Gastrocnemius medialis (tissue), 4 donors: ENCODE measurements around the gene SLC24A3. TPM values are rescaled to one million over a fixed set of nuclear protein-coding genes. Genes with fewer than 3 reads are reported as not detected.

Experiments used
- ATAC-seq, 2 donors: fragments of 150-250 bp; one replicate each; pipeline ENCODE4 v1.9.1; 2016
- DNase-seq, 2 donors: peaks; one replicate each; pipeline ENCODE4 v3.0.0-alpha.2; 2019
- H3K27ac ChIP-seq, 4 donors: fragments of 200-600 bp; sonication (generic); 1 replicate in 1 of 4; 2 replicates in 3 of 4; pipeline ENCODE4 v1.5.1; 2016 to 2018; ENCODE audit warnings: mild to moderate bottlenecking in 2 of 4, moderate library complexity in 1 of 4
- H3K27me3 ChIP-seq, 3 donors: fragments of 200-600 bp; sonication (generic) in 2 of 3; 1 replicate in 1 of 3; 2 replicates in 2 of 3; pipeline versions ENCODE4 v1.5.1 to v1.6.0; 2016 to 2019; ENCODE audit warnings: mild to moderate bottlenecking in 1 of 3, moderate library complexity in 1 of 3
- H3K36me3 ChIP-seq, 2 donors: fragments of 200-600 bp; sonication (generic) in 1 of 2; one replicate each; pipeline ENCODE4 v1.5.1; 2017 to 2018
- H3K4me1 ChIP-seq, 2 donors: fragments of 200-600 bp; sonication (generic) in 1 of 2; one replicate each; pipeline ENCODE4 v1.5.1; 2016 to 2017; ENCODE audit warnings: mild to moderate bottlenecking in 2 of 2
- H3K4me3 ChIP-seq, 4 donors: fragments of 200-600 bp; sonication (generic) in 3 of 4; 1 replicate in 1 of 4; 2 replicates in 3 of 4; pipeline ENCODE4 v1.5.1; 2016 to 2019; ENCODE audit warnings: mild to moderate bottlenecking in 2 of 4
- H3K9me3 ChIP-seq, 3 donors: fragments of 200-600 bp; sonication (generic) in 2 of 3; 1 replicate in 1 of 3; 2 replicates in 2 of 3; pipeline ENCODE4 v1.5.1; 2016 to 2019
- CTCF ChIP-seq, 5 experiments: fragments of 450-650 bp in 3 of 5; fragments of 200-600 bp in 2 of 5; sonication (generic) in 2 of 5; IDR thresholded peaks in 4 of 5; conservative IDR thresholded peaks in 1 of 5; 1 replicate in 4 of 5; 2 replicates in 1 of 5; pipeline ENCODE4 v1.5.1; 2016 to 2019; ENCODE audit warnings: antibody characterized with exemption in 5 of 5, mild to moderate bottlenecking in 3 of 5, moderate library complexity in 3 of 5
- POLR2A ChIP-seq, 2 donors: fragments of 450-650 bp; IDR thresholded peaks; one replicate each; pipeline ENCODE4 v1.6.1; 2017; ENCODE audit warnings: antibody characterized with exemption in 2 of 2, mild to moderate bottlenecking in 2 of 2, moderate library complexity in 2 of 2
- in situ Hi-C, 4 donors: fragments of 200-750 bp; cut with MboI; loops; one replicate each; pipeline versions ENCODE4 v1.15.0 to v1.8.0; 2017; ENCODE audit warnings: low sequenced_read_pairs in 4 of 4
- intact Hi-C: fragments of 100-400 bp; cut with DNase I; formaldehyde crosslinking; loops from one replicate; pipeline ENCODE4 v1.15.1; 2023; ENCODE audit warnings: low total_unique reads
- total RNA-seq, 4 donors: library from RNA; depleted of rRNA; stranded (reverse); fragments of >200 nt; gene quantifications; one replicate each; pipeline versions ENCODE4 v1.1.0 to v1.2.3, GENCODE V29; 2016

The SLC24A3 gene
- total RNA-seq, 4 donors from 2014 or later, result 3.3 to 7.8 (median 6.7) TPM

- Histone ChIP-seq H3K27me3 (no peaks in the 10 kb centered on the region), H3K27ac (no peak overlapping the region), H3K4me1 (peaks cover 0 to 4% of the 10 kb centered on the region in 2 donors), H3K36me3 (no peaks in the 10 kb centered on the region), H3K4me3 (no peak overlapping the region), H3K9me3 (no peaks in the 10 kb centered on the region)
- no peak for ATAC-seq
- in situ Hi-C loops (no loop called here), intact Hi-C loops (no loop called here)
- TF ChIP-seq POLR2A (IDR thresholded peaks at IDR 0.05), result no peak
- TF ChIP-seq CTCF (IDR thresholded peaks at IDR 0.05 in 4 of 5, conservative IDR thresholded peaks at IDR 0.05 in 1 of 5), result no peak
- no peak for DNase-seq
These were observed 207.0 kb downstream of the SLC24A3 start for GRCh38 chr20:19419396-19419795.

- no peak overlapping the region for H3K27ac ChIP-seq
- TF ChIP-seq CTCF (IDR thresholded peaks at IDR 0.05 in 4 of 5, conservative IDR thresholded peaks at IDR 0.05 in 1 of 5), result no peak
- no peak for TF ChIP-seq POLR2A (IDR thresholded peaks at IDR 0.05)
- no peaks in the 10 kb centered on the region for H3K36me3 ChIP-seq
- intact Hi-C loops, result no loop called here
- in situ Hi-C loops, result no loop called here
- H3K4me3 ChIP-seq, result no peak overlapping the region
- peaks cover 10 to 15% of the 10 kb centered on the region in 2 donors for H3K4me1 ChIP-seq
- no peaks in the 10 kb centered on the region for H3K9me3 ChIP-seq
- ATAC-seq (no peak), DNase-seq (no peak)
- H3K27me3 ChIP-seq, result no peaks in the 10 kb centered on the region
These were observed 210.9 kb downstream of the SLC24A3 start for GRCh38 chr20:19423097-19423899.

DNA sequence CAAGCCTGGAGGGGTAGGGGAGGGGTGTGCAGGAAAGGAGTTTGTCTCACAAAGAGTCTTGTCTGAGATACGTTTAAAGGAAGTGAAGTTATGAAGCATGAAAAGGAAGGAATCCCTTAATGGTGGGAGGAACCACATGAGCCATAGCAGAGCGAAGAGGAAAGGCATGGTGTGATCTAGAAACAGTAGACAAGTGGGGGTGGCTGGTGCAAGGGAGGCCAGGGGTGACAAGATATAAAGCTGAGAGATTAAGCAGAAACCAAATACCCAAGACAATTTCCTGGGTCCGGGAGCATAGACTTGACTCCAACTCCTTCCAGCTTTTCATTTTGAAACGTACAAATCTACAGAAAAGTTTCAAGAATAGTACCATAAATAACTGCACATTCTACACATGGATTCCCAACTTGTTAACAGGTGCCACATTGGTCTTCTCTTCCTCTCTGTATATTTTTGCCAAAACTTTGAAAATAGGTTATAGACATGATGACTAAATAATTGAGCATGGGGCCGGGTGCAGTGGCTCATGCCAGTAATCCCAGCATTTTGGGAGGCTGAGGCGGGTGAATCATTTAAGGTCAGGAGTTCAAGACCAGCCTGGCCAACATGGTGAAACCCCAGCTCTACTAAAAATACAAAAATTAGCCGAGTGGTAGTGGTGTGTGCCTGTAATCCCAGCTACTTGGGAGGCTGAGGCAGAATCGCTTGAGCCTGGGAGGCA, 211.6 kb downstream of the SLC24A3 start:
- TF ChIP-seq POLR2A (IDR thresholded peaks at IDR 0.05) (no peak), CTCF (IDR thresholded peaks at IDR 0.05 in 4 of 5, conservative IDR thresholded peaks at IDR 0.05 in 1 of 5) (no peak)
- H3K4me1 ChIP-seq, result peaks cover 15 to 16% of the 10 kb centered on the region in 2 donors
- no peaks in the 10 kb centered on the region for H3K27me3 ChIP-seq
- H3K27ac ChIP-seq, result no peak overlapping the region
- ATAC-seq (no peak), DNase-seq (no peak)
- intact Hi-C loops (no loop called here), in situ Hi-C loops (no loop called here)
- H3K9me3 ChIP-seq, result no peaks in the 10 kb centered on the region
- H3K36me3 ChIP-seq, result no peaks in the 10 kb centered on the region
- H3K4me3 ChIP-seq, result no peak overlapping the region

DNA sequence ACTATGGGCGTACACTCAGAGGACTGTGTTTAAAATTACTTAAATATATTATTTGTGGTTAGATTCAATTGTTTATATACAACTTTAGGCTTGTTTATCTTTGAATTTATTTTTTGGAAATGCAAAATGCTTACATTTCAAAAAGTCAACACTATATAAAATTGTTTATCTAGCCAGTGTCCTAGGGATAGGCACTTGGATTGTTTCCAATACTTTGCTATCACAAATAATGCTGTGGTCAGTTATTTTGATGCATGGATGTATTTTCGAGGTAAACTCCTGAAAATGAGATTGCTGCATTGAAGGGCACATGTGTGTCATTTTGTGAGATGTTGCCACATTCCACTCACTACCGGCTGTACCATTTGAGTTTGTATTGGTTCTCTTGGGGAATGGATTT, 213.9 kb downstream of the SLC24A3 start:
- no peaks in the 10 kb centered on the region for H3K9me3 ChIP-seq
- DNase-seq (no peak), ATAC-seq (no peak)
- H3K4me1 ChIP-seq, result peaks cover 15 to 16% of the 10 kb centered on the region in 2 donors
- TF ChIP-seq CTCF (IDR thresholded peaks at IDR 0.05 in 4 of 5, conservative IDR thresholded peaks at IDR 0.05 in 1 of 5) (no peak), POLR2A (IDR thresholded peaks at IDR 0.05) (no peak)
- no peaks in the 10 kb centered on the region for H3K36me3 ChIP-seq
- H3K4me3 ChIP-seq, result no peak overlapping the region
- in situ Hi-C loops (loop anchor here in 2 of 4 donors (25.0 kb wide), 1 partner anchor 111 kb away; no protein-coding TSS in a partner anchor), intact Hi-C loops (no loop called here)
- no peaks in the 10 kb centered on the region for H3K27me3 ChIP-seq
- H3K27ac ChIP-seq, result no peak overlapping the region
